ENCODE results near the gene TRMT10B.

TRMT10B gene

DNA sequence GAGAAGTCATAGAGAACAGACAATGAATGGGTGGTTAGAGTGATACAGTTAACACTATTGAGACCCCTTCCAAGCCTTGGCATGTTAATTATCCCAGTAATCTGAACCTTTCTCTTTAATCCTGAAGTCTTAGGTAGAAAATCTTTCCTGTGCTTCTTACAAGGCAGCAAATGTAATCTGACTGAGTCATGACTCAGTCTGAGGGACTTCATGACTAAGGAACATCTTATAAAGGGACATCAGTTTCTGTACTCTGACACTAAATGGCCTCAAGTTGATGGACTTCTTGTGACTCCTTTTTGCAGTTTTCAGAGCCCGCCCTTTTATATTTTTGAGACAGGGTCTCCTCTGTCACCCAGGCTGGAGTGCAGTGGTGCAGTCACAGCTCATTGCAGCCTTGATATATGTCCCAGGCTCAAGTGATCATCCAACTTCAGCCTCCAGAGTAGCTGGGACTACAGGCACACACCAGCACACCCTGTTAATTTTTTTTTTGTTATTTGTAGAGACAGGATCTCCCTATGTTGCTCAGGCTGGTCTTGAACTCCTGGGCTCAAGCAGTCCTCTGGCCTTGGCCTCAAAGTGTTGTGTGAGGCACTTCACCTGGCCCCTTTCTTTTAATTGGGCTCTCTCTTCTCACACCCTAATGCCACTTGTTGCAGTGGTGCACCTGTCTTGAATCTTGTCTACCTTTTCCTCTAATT lies 21.8 kb downstream of the TRMT10B start:
- no peak for TF ChIP-seq ZC3H10 (CRISPR knock-in tag; IDR thresholded peaks at IDR 0.05)
- TF ChIP-seq, protein P1, sequence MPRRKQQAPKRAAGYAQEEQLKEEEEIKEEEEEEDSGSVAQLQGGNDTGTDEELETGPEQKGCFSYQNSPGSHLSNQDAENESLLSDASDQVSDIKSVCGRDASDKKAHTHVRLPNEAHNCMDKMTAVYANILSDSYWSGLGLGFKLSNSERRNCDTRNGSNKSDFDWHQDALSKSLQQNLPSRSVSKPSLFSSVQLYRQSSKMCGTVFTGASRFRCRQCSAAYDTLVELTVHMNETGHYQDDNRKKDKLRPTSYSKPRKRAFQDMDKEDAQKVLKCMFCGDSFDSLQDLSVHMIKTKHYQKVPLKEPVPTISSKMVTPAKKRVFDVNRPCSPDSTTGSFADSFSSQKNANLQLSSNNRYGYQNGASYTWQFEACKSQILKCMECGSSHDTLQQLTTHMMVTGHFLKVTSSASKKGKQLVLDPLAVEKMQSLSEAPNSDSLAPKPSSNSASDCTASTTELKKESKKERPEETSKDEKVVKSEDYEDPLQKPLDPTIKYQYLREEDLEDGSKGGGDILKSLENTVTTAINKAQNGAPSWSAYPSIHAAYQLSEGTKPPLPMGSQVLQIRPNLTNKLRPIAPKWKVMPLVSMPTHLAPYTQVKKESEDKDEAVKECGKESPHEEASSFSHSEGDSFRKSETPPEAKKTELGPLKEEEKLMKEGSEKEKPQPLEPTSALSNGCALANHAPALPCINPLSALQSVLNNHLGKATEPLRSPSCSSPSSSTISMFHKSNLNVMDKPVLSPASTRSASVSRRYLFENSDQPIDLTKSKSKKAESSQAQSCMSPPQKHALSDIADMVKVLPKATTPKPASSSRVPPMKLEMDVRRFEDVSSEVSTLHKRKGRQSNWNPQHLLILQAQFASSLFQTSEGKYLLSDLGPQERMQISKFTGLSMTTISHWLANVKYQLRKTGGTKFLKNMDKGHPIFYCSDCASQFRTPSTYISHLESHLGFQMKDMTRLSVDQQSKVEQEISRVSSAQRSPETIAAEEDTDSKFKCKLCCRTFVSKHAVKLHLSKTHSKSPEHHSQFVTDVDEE (CRISPR knock-in tag; IDR thresholded peaks at IDR 0.05) = no peak
- TF ChIP-seq, protein P2, sequence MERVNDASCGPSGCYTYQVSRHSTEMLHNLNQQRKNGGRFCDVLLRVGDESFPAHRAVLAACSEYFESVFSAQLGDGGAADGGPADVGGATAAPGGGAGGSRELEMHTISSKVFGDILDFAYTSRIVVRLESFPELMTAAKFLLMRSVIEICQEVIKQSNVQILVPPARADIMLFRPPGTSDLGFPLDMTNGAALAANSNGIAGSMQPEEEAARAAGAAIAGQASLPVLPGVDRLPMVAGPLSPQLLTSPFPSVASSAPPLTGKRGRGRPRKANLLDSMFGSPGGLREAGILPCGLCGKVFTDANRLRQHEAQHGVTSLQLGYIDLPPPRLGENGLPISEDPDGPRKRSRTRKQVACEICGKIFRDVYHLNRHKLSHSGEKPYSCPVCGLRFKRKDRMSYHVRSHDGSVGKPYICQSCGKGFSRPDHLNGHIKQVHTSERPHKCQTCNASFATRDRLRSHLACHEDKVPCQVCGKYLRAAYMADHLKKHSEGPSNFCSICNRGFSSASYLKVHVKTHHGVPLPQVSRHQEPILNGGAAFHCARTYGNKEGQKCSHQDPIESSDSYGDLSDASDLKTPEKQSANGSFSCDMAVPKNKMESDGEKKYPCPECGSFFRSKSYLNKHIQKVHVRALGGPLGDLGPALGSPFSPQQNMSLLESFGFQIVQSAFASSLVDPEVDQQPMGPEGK (CRISPR knock-in tag; IDR thresholded peaks at IDR 0.05; ENCODE audit: borderline replicate concordance) = no peak
- TF ChIP-seq ESRRG (CRISPR knock-in tag; IDR thresholded peaks at IDR 0.05) = no peak
- TF ChIP-seq GLIS3 (CRISPR knock-in tag; IDR thresholded peaks at IDR 0.05) = no peak
- no peak for TF ChIP-seq ZNF70 (CRISPR knock-in tag; IDR thresholded peaks at IDR 0.05)
- TF ChIP-seq ARNTL (CRISPR knock-in tag; IDR thresholded peaks at IDR 0.05; ENCODE audit: borderline replicate concordance, low read depth) = no peak

DNA sequence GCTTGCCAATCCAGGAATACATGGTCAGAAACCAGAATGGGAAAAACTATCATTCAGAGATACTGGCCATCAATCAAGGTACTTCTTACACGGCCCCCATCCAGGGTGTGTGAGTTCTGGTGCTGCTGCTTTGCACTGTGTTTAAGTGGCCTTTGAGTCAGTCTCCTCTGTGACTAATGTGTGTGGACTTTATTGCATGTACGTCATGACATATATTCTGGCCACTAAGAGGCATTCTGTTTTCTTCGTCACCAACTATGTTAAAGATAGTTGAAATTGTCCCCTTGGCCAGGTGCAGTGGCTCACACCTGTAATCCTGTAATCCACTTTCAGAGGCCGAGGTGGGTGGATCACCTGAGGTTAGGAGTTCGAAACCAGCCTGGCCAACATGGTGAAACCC lies 22.7 kb downstream of the TRMT10B start:
- ATAC-seq = no peak

More for the DNA sequence above, 21.8 kb downstream of the TRMT10B start:
- ATAC-seq = no peak; the same call in 2 of the 3 replicates

DNA sequence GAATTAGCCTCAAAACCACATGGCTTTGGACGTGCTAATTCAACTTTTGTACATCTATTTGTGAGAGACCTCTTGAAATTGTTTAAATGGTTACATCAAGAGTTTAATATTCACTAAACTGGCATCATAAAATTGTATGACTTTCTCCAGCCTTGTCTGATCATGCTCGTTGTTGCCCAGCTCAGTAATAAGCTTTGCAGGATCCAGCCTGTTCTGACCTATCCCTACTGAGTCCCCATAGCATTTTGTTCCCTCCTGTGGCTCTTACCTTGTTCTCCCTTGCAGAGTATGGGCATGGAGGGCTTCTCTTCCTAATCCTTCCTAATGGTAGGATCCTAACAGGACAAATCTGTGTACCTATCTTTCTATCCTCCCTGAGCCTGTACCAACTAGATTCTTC lies 24.9 kb downstream of the TRMT10B start:
- TF ChIP-seq PPARA (CRISPR knock-in tag; IDR thresholded peaks at IDR 0.05; ENCODE audit: borderline replicate concordance) (no peak), RARB (CRISPR knock-in tag; IDR thresholded peaks at IDR 0.05) (no peak), ZFP3 (CRISPR knock-in tag; IDR thresholded peaks at IDR 0.05) (no peak), TOX (CRISPR knock-in tag; IDR thresholded peaks at IDR 0.05; ENCODE audit: borderline replicate concordance) (no peak)
- ATAC-seq = no peak

More for the DNA sequence above, 22.7 kb downstream of the TRMT10B start:
- TF ChIP-seq ESRRG (CRISPR knock-in tag; IDR thresholded peaks at IDR 0.05) (no peak), ZFP3 (CRISPR knock-in tag; IDR thresholded peaks at IDR 0.05) (no peak), BACH2 (CRISPR knock-in tag; IDR thresholded peaks at IDR 0.05; ENCODE audit: borderline replicate concordance) (no peak)

DNA sequence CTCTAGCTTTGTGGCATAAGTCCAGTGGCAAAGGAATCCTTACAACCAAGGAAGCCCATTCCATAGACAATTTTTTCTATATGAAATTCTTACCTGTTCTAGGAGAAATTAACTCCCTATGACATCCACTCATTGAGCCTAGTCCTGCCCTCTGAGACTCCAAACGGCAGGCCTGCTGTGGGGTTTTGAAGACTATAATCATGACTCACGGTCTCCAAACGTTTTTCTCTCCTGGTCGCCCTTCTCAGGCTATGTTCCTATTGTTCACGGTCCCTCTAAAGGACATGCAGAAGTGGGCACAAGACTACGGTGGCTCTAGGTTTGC lies 30.6 kb downstream of the TRMT10B start:
- peak; percentile 6; the same call in 2 of the 3 replicates for ATAC-seq
- no peak for TF ChIP-seq GLIS3 (CRISPR knock-in tag; IDR thresholded peaks at IDR 0.05)
- TF ChIP-seq ZC3H10 (CRISPR knock-in tag; IDR thresholded peaks at IDR 0.05) = no peak
- TF ChIP-seq ZFP3 (CRISPR knock-in tag; IDR thresholded peaks at IDR 0.05) = no peak
- no peak for TF ChIP-seq RARB (CRISPR knock-in tag; IDR thresholded peaks at IDR 0.05)
- TF ChIP-seq, protein P3, sequence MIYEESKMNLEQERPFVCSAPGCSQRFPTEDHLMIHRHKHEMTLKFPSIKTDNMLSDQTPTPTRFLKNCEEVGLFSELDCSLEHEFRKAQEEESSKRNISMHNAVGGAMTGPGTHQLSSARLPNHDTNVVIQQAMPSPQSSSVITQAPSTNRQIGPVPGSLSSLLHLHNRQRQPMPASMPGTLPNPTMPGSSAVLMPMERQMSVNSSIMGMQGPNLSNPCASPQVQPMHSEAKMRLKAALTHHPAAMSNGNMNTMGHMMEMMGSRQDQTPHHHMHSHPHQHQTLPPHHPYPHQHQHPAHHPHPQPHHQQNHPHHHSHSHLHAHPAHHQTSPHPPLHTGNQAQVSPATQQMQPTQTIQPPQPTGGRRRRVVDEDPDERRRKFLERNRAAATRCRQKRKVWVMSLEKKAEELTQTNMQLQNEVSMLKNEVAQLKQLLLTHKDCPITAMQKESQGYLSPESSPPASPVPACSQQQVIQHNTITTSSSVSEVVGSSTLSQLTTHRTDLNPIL (CRISPR knock-in tag; IDR thresholded peaks at IDR 0.05; ENCODE audit: low read depth) = no peak
- TF ChIP-seq, protein P4, sequence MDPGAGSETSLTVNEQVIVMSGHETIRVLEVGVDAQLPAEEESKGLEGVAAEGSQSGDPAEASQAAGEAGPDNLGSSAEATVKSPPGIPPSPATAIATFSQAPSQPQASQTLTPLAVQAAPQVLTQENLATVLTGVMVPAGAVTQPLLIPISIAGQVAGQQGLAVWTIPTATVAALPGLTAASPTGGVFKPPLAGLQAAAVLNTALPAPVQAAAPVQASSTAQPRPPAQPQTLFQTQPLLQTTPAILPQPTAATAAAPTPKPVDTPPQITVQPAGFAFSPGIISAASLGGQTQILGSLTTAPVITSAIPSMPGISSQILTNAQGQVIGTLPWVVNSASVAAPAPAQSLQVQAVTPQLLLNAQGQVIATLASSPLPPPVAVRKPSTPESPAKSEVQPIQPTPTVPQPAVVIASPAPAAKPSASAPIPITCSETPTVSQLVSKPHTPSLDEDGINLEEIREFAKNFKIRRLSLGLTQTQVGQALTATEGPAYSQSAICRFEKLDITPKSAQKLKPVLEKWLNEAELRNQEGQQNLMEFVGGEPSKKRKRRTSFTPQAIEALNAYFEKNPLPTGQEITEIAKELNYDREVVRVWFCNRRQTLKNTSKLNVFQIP (CRISPR knock-in tag; IDR thresholded peaks at IDR 0.05; ENCODE audit: borderline replicate concordance, low read depth) = no peak
- TF ChIP-seq, protein P2 (CRISPR knock-in tag; IDR thresholded peaks at IDR 0.05; ENCODE audit: borderline replicate concordance) = no peak
- no peak for TF ChIP-seq ZNF565 (CRISPR knock-in tag; conservative IDR thresholded peaks at IDR 0.05; ENCODE audit: low read depth)
- TF ChIP-seq ISL1 (CRISPR knock-in tag; IDR thresholded peaks at IDR 0.05) = no peak
- TF ChIP-seq OSR1 (CRISPR knock-in tag; IDR thresholded peaks at IDR 0.05) = no peak
- TF ChIP-seq ZFP30 (CRISPR knock-in tag; IDR thresholded peaks at IDR 0.05) = no peak
- no peak for TF ChIP-seq SNAI2 (CRISPR knock-in tag; IDR thresholded peaks at IDR 0.05)
- TF ChIP-seq ARNTL (CRISPR knock-in tag; IDR thresholded peaks at IDR 0.05; ENCODE audit: borderline replicate concordance, low read depth) = no peak

All from SK-N-SH treated with all-trans-retinoic acid at 6 μM for 48 hours (cell line).